ENCODE measurements around the gene GSE1. TPM values are rescaled to one million over a fixed set of nuclear protein-coding genes. Genes with fewer than 3 reads are reported as not detected.

The GSE1 gene
- total and polyA plus RNA-seq, 2 of the 13 experiments (the other 11 are each of a cell fraction or from before 2014, with no cell fraction given) = 16.1 to 31.2 TPM

DNA sequence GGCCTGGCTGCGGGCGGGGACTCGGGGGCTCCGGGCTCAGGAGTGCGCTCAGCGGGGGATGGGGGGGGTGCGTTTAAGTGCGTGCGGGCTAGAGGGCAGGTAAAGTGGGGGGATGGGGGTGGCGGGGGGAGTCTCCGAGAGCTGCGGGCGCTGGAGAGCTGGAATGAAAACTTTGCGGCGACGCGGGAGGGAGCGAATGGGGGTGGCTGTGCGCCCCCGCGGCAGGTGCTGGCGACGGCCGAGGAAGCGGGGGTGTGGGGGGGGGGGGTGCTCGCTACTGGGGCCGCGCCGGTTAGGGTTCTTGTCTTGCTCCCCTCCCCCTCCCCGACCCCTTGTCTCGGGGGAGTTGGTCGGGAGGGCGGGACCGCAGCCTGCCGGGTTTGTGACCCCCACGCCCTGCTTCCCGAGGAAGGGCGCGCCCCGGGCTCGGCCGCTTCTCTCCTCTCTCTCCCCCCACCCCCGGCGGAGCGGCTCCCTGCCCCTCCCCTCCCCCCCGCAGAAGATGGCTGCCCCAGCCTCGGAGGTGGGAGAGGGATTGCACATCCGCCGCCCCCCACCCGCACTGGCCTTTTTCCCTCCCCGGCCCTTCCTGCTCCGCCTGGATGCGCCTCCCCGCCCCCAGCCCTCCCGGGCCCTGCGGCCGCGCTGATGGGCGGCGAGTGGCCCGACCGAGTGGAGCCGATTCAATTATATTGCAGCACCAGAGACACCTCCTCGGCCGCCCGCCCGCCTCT, 649 bp downstream of the GSE1 start (continued):
- TF ChIP-seq REPIN1 (CRISPR knock-in tag; IDR thresholded peaks at IDR 0.05; ENCODE audit: borderline replicate concordance, low read depth) (no peak), STAT5B (CRISPR knock-in tag; IDR thresholded peaks at IDR 0.05) (no peak), SP5 (CRISPR knock-in tag; IDR thresholded peaks at IDR 0.05; ENCODE audit: borderline replicate concordance, low read depth) (0 out of 2 replicates have a peak, but pooled peaks have one; percentile 10), ZNF292 (CRISPR knock-in tag; IDR thresholded peaks at IDR 0.05; ENCODE audit: borderline replicate concordance, low read depth) (no peak), NR2F2 (IDR thresholded peaks at IDR 0.05; ENCODE audit: borderline replicate concordance, low read depth) (no peak), SNAI1 (CRISPR knock-in tag; IDR thresholded peaks at IDR 0.05; ENCODE audit: borderline replicate concordance) (0 out of 2 replicates have a peak, but pooled peaks have one; percentile 6), ZNF572 (CRISPR knock-in tag; IDR thresholded peaks at IDR 0.05) (0 out of 2 replicates have a peak, but pooled peaks have one; percentile 80), MTF2 (CRISPR knock-in tag; IDR thresholded peaks at IDR 0.05; ENCODE audit: borderline replicate concordance) (no peak), ZNF382 (CRISPR knock-in tag; IDR thresholded peaks at IDR 0.05; ENCODE audit: borderline replicate concordance) (no peak), KAT8 (CRISPR knock-in tag; IDR thresholded peaks at IDR 0.05) (no peak), CC2D1A (CRISPR knock-in tag; IDR thresholded peaks at IDR 0.05) (no peak), HINFP (CRISPR knock-in tag; IDR thresholded peaks at IDR 0.05; ENCODE audit: low read depth) (0 out of 2 replicates have a peak, but pooled peaks have one; percentile 3), IKZF1 (IDR thresholded peaks at IDR 0.05) (no peak), YEATS2 (CRISPR knock-in tag; IDR thresholded peaks at IDR 0.05; ENCODE audit: borderline replicate concordance) (no peak), RNF2 (conservative IDR thresholded peaks at IDR 0.05; ENCODE audit: low read depth) (no peak), ZNF615 (CRISPR knock-in tag; IDR thresholded peaks at IDR 0.05; ENCODE audit: borderline replicate concordance) (no peak), ZNF282 (IDR thresholded peaks at IDR 0.05; ENCODE audit: partially characterized antibody) (no peak), SOX13 (IDR thresholded peaks at IDR 0.05) (no peak), SOX13 (CRISPR knock-in tag; conservative IDR thresholded peaks at IDR 0.05 in 1 of 2, IDR thresholded peaks at IDR 0.05 in 1 of 2) (0 out of 4 replicates have a peak, but pooled peaks of 1 of the 2 experiments have one; percentile 5), WIZ (CRISPR knock-in tag; IDR thresholded peaks at IDR 0.05) (no peak), MTA1 (CRISPR knock-in tag; IDR thresholded peaks at IDR 0.05; ENCODE audit: borderline replicate concordance) (no peak), BRCA1 (CRISPR knock-in tag; IDR thresholded peaks at IDR 0.05) (no peak)
- TF ChIP-seq, protein P1, sequence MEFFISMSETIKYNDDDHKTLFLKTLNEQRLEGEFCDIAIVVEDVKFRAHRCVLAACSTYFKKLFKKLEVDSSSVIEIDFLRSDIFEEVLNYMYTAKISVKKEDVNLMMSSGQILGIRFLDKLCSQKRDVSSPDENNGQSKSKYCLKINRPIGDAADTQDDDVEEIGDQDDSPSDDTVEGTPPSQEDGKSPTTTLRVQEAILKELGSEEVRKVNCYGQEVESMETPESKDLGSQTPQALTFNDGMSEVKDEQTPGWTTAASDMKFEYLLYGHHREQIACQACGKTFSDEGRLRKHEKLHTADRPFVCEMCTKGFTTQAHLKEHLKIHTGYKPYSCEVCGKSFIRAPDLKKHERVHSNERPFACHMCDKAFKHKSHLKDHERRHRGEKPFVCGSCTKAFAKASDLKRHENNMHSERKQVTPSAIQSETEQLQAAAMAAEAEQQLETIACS (CRISPR knock-in tag; IDR thresholded peaks at IDR 0.05) = no peak
- TF ChIP-seq, protein P2, sequence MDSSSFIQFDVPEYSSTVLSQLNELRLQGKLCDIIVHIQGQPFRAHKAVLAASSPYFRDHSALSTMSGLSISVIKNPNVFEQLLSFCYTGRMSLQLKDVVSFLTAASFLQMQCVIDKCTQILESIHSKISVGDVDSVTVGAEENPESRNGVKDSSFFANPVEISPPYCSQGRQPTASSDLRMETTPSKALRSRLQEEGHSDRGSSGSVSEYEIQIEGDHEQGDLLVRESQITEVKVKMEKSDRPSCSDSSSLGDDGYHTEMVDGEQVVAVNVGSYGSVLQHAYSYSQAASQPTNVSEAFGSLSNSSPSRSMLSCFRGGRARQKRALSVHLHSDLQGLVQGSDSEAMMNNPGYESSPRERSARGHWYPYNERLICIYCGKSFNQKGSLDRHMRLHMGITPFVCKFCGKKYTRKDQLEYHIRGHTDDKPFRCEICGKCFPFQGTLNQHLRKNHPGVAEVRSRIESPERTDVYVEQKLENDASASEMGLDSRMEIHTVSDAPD (CRISPR knock-in tag; IDR thresholded peaks at IDR 0.05) = no peak
- TF ChIP-seq, protein P3, sequence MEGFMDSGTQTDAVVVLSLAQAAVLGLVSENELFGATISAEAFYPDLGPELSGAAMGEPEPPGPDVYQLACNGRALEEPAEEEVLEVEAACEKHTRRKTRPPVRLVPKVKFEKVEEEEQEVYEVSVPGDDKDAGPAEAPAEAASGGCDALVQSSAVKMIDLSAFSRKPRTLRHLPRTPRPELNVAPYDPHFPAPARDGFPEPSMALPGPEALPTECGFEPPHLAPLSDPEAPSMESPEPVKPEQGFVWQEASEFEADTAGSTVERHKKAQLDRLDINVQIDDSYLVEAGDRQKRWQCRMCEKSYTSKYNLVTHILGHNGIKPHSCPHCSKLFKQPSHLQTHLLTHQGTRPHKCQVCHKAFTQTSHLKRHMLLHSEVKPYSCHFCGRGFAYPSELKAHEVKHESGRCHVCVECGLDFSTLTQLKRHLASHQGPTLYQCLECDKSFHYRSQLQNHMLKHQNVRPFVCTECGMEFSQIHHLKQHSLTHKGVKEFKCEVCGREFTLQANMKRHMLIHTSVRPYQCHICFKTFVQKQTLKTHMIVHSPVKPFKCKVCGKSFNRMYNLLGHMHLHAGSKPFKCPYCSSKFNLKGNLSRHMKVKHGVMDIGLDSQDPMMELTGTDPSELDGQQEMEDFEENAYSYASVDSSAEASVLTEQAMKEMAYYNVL (CRISPR knock-in tag; IDR thresholded peaks at IDR 0.05; ENCODE audit: borderline replicate concordance) = no peak
